Gastroesophageal sphincter (tissue), 3 donors: ENCODE results near the gene KIAA2012.

Source experiments
- CTCF ChIP-seq, 4 experiments: fragments of 200-600 bp in 2 of 4; fragments of 450-650 bp in 2 of 4; sonication (generic) in 1 of 4; IDR thresholded peaks; one replicate each; pipeline ENCODE4 v1.5.1; 2017 to 2019; ENCODE audit warnings: antibody characterized with exemption in 4 of 4, mild to moderate bottlenecking in 2 of 4, moderate library complexity in 2 of 4
- EP300 ChIP-seq: sonication (generic); formaldehyde crosslinking; IDR thresholded peaks from one replicate; pipeline ENCODE4 v1.6.1; 2017; ENCODE audit warnings: antibody characterized with exemption, mild to moderate bottlenecking
- POLR2A ChIP-seq, 2 donors: fragments of 450-650 bp; IDR thresholded peaks; one replicate each; pipeline ENCODE4 v1.6.1; 2017; ENCODE audit warnings: antibody characterized with exemption in 2 of 2, mild to moderate bottlenecking in 2 of 2, moderate library complexity in 1 of 2
- POLR2AphosphoS5 ChIP-seq: sonication (generic); formaldehyde crosslinking; IDR thresholded peaks from one replicate; pipeline ENCODE4 v1.6.1; 2017; ENCODE audit warnings: antibody characterized with exemption

GRCh38 chr2:202049840-202050239, 23.2 kb upstream of the KIAA2012 start:
- TF ChIP-seq POLR2A (IDR thresholded peaks at IDR 0.05) (no peak), CTCF (IDR thresholded peaks at IDR 0.05) (no peak), POLR2AphosphoS5 (no peak), EP300 (no peak)
